Tibial nerve (tissue), 4 donors: ENCODE results near the gene MYH6.

Experiments
- EP300 ChIP-seq, 2 donors: sonication (generic); formaldehyde crosslinking; IDR thresholded peaks; one replicate each; pipeline ENCODE4 v1.6.1; 2017; ENCODE audit warnings: antibody characterized with exemption in 2 of 2, mild to moderate bottlenecking in 1 of 2
- POLR2A ChIP-seq, 2 donors: fragments of 450-650 bp; IDR thresholded peaks; one replicate each; pipeline ENCODE4 v1.6.1; 2017; ENCODE audit warnings: antibody characterized with exemption in 2 of 2, mild to moderate bottlenecking in 2 of 2, moderate library complexity in 2 of 2
- TF ChIP-seq, protein P1 (sequence below), 5 experiments: fragments of 200-600 bp in 3 of 5; fragments of 450-650 bp in 2 of 5; sonication (generic) in 3 of 5; IDR thresholded peaks; one replicate each; pipeline ENCODE4 v1.5.1; 2016 to 2019; ENCODE audit warnings: antibody characterized with exemption in 5 of 5, mild to moderate bottlenecking in 3 of 5, moderate library complexity in 2 of 5

DNA sequence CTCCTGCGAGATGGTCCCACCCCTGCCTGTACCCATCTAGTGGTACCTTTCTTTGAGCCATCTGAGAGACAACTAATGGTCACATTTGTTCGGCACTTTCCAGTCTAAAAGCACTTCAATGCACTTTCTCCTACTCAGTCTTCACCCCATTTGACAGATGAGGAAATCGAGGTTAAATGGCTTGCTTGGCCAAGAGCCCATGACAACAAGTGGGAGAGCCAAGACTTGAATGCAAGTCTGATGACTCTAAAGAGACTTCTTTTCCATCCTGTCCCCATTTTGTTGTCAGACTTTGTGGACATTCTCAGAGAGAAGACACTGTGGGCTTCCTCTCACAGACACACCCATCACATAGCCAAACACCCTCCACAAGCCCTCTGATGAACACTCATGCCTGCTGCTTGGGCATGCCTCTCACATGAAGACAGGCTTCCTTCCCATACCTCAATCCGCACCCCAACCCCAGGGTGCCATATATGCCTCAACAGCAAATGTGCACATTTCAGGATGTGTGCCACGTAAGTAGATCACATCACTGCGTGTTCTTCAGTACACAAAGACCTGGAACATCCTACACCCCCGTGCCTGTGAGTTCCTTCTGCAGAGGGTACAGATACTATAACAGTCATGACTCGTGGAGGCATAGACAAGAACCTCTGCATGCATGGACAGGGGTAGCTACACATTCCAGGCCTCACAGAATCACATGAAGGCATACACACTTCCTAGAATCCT, 26.6 kb upstream of the MYH6 start:
- TF ChIP-seq, protein P1, sequence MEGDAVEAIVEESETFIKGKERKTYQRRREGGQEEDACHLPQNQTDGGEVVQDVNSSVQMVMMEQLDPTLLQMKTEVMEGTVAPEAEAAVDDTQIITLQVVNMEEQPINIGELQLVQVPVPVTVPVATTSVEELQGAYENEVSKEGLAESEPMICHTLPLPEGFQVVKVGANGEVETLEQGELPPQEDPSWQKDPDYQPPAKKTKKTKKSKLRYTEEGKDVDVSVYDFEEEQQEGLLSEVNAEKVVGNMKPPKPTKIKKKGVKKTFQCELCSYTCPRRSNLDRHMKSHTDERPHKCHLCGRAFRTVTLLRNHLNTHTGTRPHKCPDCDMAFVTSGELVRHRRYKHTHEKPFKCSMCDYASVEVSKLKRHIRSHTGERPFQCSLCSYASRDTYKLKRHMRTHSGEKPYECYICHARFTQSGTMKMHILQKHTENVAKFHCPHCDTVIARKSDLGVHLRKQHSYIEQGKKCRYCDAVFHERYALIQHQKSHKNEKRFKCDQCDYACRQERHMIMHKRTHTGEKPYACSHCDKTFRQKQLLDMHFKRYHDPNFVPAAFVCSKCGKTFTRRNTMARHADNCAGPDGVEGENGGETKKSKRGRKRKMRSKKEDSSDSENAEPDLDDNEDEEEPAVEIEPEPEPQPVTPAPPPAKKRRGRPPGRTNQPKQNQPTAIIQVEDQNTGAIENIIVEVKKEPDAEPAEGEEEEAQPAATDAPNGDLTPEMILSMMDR (IDR thresholded peaks at IDR 0.05), result no peak
- TF ChIP-seq POLR2A (IDR thresholded peaks at IDR 0.05) (no peak), EP300 (IDR thresholded peaks at IDR 0.05) (no peak)
